ENCODE data around the gene B4GALT4.

B4GALT4 gene

GRCh38 chr3:119227070-119227850 is 13.4 kb downstream of the B4GALT4 start:
- ChIA-PET POLR2A (no interaction called here), CTCF (interaction anchor here (0.7 kb wide), 1 partner anchor 83 kb away, joined by 3 read pairs; no protein-coding TSS in a partner anchor)
- DNase-seq (ENCODE audit: extremely low spot score): no peak
- no peak for TF ChIP-seq FOXK2 (IDR thresholded peaks at IDR 0.05)
- no peak for TF ChIP-seq FOXA1 (IDR thresholded peaks at IDR 0.05)
- no peak for TF ChIP-seq HDGF (IDR thresholded peaks at IDR 0.05; ENCODE audit: borderline replicate concordance)
- TF ChIP-seq SUZ12 (IDR thresholded peaks at IDR 0.05): no peak
- no peak for TF ChIP-seq ELF4 (IDR thresholded peaks at IDR 0.05)
- no peak for TF ChIP-seq TARDBP (IDR thresholded peaks at IDR 0.05)
- TF ChIP-seq SP1 (IDR thresholded peaks at IDR 0.05): no peak
- no peak for TF ChIP-seq FOXM1 (IDR thresholded peaks at IDR 0.05; ENCODE audit: borderline replicate concordance)
- TF ChIP-seq, protein P1, sequence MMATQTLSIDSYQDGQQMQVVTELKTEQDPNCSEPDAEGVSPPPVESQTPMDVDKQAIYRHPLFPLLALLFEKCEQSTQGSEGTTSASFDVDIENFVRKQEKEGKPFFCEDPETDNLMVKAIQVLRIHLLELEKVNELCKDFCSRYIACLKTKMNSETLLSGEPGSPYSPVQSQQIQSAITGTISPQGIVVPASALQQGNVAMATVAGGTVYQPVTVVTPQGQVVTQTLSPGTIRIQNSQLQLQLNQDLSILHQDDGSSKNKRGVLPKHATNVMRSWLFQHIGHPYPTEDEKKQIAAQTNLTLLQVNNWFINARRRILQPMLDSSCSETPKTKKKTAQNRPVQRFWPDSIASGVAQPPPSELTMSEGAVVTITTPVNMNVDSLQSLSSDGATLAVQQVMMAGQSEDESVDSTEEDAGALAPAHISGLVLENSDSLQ (IDR thresholded peaks at IDR 0.05): no peak
- no peak for TF ChIP-seq ZNF384 (IDR thresholded peaks at IDR 0.05)
- TF ChIP-seq LEF1 (IDR thresholded peaks at IDR 0.05; ENCODE audit: borderline replicate concordance): no peak
- no peak for TF ChIP-seq BHLHE40 (IDR thresholded peaks at IDR 0.05; ENCODE audit: borderline replicate concordance)
- TF ChIP-seq L3MBTL2 (conservative IDR thresholded peaks at IDR 0.05): no peak
- no peak for TF ChIP-seq ARNT (IDR thresholded peaks at IDR 0.05)
- no peak for TF ChIP-seq NFRKB (IDR thresholded peaks at IDR 0.05)

DNA sequence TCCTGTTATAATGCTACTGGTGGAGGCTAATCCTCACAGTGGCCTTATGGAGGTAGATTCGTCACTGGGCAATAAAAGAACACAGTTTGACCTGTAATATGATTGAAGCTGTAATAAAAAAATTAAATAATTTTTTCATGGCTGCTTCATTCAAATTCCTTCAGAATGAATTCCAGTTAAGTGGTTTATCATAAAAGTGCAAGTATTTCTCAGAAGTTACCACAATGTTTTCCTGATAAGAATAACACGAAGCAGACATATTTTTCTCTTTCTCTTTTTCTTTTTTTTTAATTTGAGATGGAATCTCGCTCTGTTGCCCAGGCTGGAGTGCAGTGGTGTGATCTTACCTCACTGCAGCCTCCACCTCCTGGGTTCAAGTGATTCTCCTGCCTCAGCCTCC is 15.6 kb downstream of the B4GALT4 start:
- TF ChIP-seq HDGF (IDR thresholded peaks at IDR 0.05; ENCODE audit: borderline replicate concordance) (no peak), FOXA1 (IDR thresholded peaks at IDR 0.05) (no peak), ZNF384 (IDR thresholded peaks at IDR 0.05) (no peak), BHLHE40 (IDR thresholded peaks at IDR 0.05; ENCODE audit: borderline replicate concordance) (no peak), NFRKB (IDR thresholded peaks at IDR 0.05) (no peak), L3MBTL2 (conservative IDR thresholded peaks at IDR 0.05) (no peak), LEF1 (IDR thresholded peaks at IDR 0.05; ENCODE audit: borderline replicate concordance) (no peak), TARDBP (IDR thresholded peaks at IDR 0.05) (no peak), CTBP1 (IDR thresholded peaks at IDR 0.05; ENCODE audit: borderline replicate concordance) (no peak)
- TF ChIP-seq, protein P1 (IDR thresholded peaks at IDR 0.05): no peak
- ChIA-PET CTCF (no interaction called here), POLR2A (no interaction called here)
- no peak for DNase-seq (ENCODE audit: extremely low spot score)

GRCh38 chr3:119223511-119223910 is 17.2 kb downstream of the B4GALT4 start:
- CTCF ChIA-PET: no interaction called here

DNA sequence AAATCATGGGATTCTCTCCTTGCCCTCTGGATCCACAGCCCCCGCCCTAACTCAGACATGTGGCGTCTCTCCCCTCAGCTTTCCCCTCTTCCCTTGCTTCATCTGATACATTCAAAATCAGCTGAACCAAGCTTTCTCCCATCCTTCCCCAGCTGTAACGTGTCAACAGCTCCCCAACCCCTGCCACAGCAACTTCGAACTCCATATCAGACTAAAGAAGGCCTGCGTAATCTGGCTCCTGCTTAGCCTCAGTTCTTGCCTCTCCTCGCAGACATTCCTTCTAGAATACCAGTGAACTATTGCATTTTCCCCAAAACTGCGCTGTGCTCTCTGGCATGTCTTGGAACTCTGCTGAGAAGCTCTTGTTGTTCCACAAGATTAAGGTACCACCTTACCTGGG is 18.3 kb downstream of the B4GALT4 start:
- POLR2A ChIA-PET: interaction anchor here (1.3 kb wide), 1 partner anchor 19 kb away, joined by 3 read pairs; the partner anchor contains the start of gene B4GALT4
- CTCF ChIA-PET: no interaction called here
- TF ChIP-seq FOXM1 (IDR thresholded peaks at IDR 0.05; ENCODE audit: borderline replicate concordance) (no peak), NFRKB (IDR thresholded peaks at IDR 0.05) (no peak), SP1 (IDR thresholded peaks at IDR 0.05) (no peak), HDGF (IDR thresholded peaks at IDR 0.05; ENCODE audit: borderline replicate concordance) (no peak), SUZ12 (IDR thresholded peaks at IDR 0.05) (no peak), FOXK2 (IDR thresholded peaks at IDR 0.05) (no peak), BHLHE40 (IDR thresholded peaks at IDR 0.05; ENCODE audit: borderline replicate concordance) (no peak), ELF4 (IDR thresholded peaks at IDR 0.05) (no peak), L3MBTL2 (conservative IDR thresholded peaks at IDR 0.05) (no peak), CTBP1 (IDR thresholded peaks at IDR 0.05; ENCODE audit: borderline replicate concordance) (no peak), TARDBP (IDR thresholded peaks at IDR 0.05) (no peak), ARNT (IDR thresholded peaks at IDR 0.05) (no peak), LEF1 (IDR thresholded peaks at IDR 0.05; ENCODE audit: borderline replicate concordance) (no peak)
- TF ChIP-seq, protein P1 (IDR thresholded peaks at IDR 0.05): no peak
- DNase-seq (ENCODE audit: extremely low spot score): no peak

More at GRCh38 chr3:119223511-119223910, 17.2 kb downstream of the B4GALT4 start:
- DNase-seq (ENCODE audit: extremely low spot score): no peak
- POLR2A ChIA-PET: interaction anchor here (0.8 kb wide), 1 partner anchor 17 kb away, joined by 4 read pairs; the partner anchor contains the start of gene B4GALT4
- TF ChIP-seq FOXM1 (IDR thresholded peaks at IDR 0.05; ENCODE audit: borderline replicate concordance) (no peak), ELF4 (IDR thresholded peaks at IDR 0.05) (no peak), FOXA1 (IDR thresholded peaks at IDR 0.05) (no peak), TARDBP (IDR thresholded peaks at IDR 0.05) (no peak), FOXK2 (IDR thresholded peaks at IDR 0.05) (no peak)
- TF ChIP-seq, protein P1 (IDR thresholded peaks at IDR 0.05): no peak

- TF ChIP-seq NFRKB (IDR thresholded peaks at IDR 0.05) (no peak), ELF4 (IDR thresholded peaks at IDR 0.05) (no peak), TARDBP (IDR thresholded peaks at IDR 0.05) (no peak), SP1 (IDR thresholded peaks at IDR 0.05) (no peak), FOXK2 (IDR thresholded peaks at IDR 0.05) (no peak), L3MBTL2 (conservative IDR thresholded peaks at IDR 0.05) (no peak), BHLHE40 (IDR thresholded peaks at IDR 0.05; ENCODE audit: borderline replicate concordance) (no peak), SUZ12 (IDR thresholded peaks at IDR 0.05) (no peak), ARNT (IDR thresholded peaks at IDR 0.05) (no peak), CTBP1 (IDR thresholded peaks at IDR 0.05; ENCODE audit: borderline replicate concordance) (no peak), LEF1 (IDR thresholded peaks at IDR 0.05; ENCODE audit: borderline replicate concordance) (no peak), HDGF (IDR thresholded peaks at IDR 0.05; ENCODE audit: borderline replicate concordance) (no peak)
- ChIA-PET CTCF (no interaction called here), POLR2A (interaction anchor here (1.3 kb wide), 1 partner anchor 19 kb away, joined by 3 read pairs; the partner anchor contains the start of gene B4GALT4)
- no peak for DNase-seq (ENCODE audit: extremely low spot score)
Measured at GRCh38 chr3:119221779-119222320, 18.8 kb downstream of the B4GALT4 start.

All from HEK293T (cell line).